GM12892 (cell line): ENCODE results near the gene USP7.

ENCODE experiments used
- POLR2A ChIP-seq: IDR thresholded peaks from 2 replicates; pipeline ENCODE4 v1.6.1; 2011; ENCODE audit warnings: low read depth, low read length, control low read depth
- POLR2AphosphoS5 ChIP-seq: IDR thresholded peaks from 2 replicates; pipeline ENCODE4 v1.6.1; 2011; ENCODE audit warnings: low read depth, low read length, control low read depth

GRCh38 chr16:8867932-8868415 lies 95.7 kb downstream of the USP7 start:
- TF ChIP-seq POLR2AphosphoS5 (no peak), POLR2A (no peak)
